Measurements from ENCODE around the gene JAM3. TPM values are rescaled to one million over a fixed set of nuclear protein-coding genes. Genes with fewer than 3 reads are reported as not detected.

Gene JAM3
- total and polyA plus RNA-seq, 2 of the 4 experiments (the other 2 are of a cell fraction): 38.0 to 71.5 TPM

DNA sequence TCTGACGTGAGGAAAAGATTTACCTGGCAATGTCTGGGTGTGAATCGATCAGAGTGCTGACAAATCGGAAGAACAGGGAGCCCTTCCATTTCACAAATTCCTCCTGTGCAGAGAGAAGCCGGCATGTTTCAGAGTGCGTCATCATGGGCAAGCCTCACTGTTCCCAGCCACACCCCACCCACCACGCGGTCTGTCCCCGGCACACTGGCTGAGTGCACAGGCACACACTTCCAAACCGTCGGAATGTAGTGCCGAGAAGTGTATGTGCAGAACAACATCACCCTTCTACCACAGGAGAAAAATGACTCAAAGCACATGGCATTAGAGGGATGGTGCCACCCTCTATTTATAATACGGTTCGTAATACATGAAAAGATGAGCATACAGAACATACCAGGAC, 107.4 kb downstream of the JAM3 start:
- Histone ChIP-seq H2BK120ac (ENCODE audit: low read depth, low read length) (no peak overlapping the region), H3K9me3 (ENCODE audit: control insufficient read depth, insufficient read depth, low read length) (no peaks in the 10 kb centered on the region), H4K5ac (ENCODE audit: low read depth, low read length) (no peak overlapping the region), H3K14ac (replicated peaks; ENCODE audit: low read depth, low read length) (no peak overlapping the region), H2AK5ac (ENCODE audit: low read depth, low read length) (no peak overlapping the region), H2AK9ac (replicated peaks; ENCODE audit: low read depth, low read length, poor library complexity) (no peak overlapping the region), H3K4ac (ENCODE audit: low read depth, low read length) (no peak overlapping the region), H3K56ac (ENCODE audit: extremely low read depth, insufficient read depth, low read length) (no peak overlapping the region), H2BK5ac (ENCODE audit: low read depth, low read length, poor library complexity, severe bottlenecking) (no peak overlapping the region), H4K8ac (ENCODE audit: low read depth in 2 of 2, low read length in 2 of 2) (no peak overlapping the region), H2BK20ac (ENCODE audit: low read depth, low read length) (no peak overlapping the region), H2BK15ac (ENCODE audit: low read depth, low read length) (no peak overlapping the region), H3K18ac (ENCODE audit: low read depth, low read length) (no peak overlapping the region), H3K79me1 (ENCODE audit: low read depth in 1 of 2, low read length in 2 of 2) (no peaks in the 10 kb centered on the region), H3K4me3 (ENCODE audit: insufficient read depth, low read depth, low read length) (no peak overlapping the region), H3K36me3 (ENCODE audit: control insufficient read depth, insufficient read depth, low read length) (peaks cover 19% of the 10 kb centered on the region), H3K23ac (ENCODE audit: low read depth, low read length) (no peak overlapping the region), H2AFZ (replicated peaks; ENCODE audit: low read length, poor library complexity) (no peak overlapping the region), H3K27ac (ENCODE audit: insufficient read depth, low read length) (no peak overlapping the region), H3K4me2 (ENCODE audit: low read depth, low read length) (no peak overlapping the region), H4K20me1 (ENCODE audit: insufficient read depth, low read length) (no peaks in the 10 kb centered on the region), H3K9me1 (ENCODE audit: insufficient read depth, low read length) (peaks cover 6% of the 10 kb centered on the region), H4K91ac (ENCODE audit: insufficient read depth, low read depth, low read length) (no peak overlapping the region), H3K9ac (ENCODE audit: low read depth, low read length) (no peak overlapping the region), H3K4me1 (ENCODE audit: control insufficient read depth, insufficient read depth, low read length) (no peaks in the 10 kb centered on the region), H3K27me3 (ENCODE audit: control insufficient read depth, insufficient read depth, low read length) (no peaks in the 10 kb centered on the region)
- intact Hi-C loops (cut with micrococcal nuclease): no loop called here
- TF ChIP-seq RCOR1 (IDR thresholded peaks at IDR 0.05; ENCODE audit: insufficient replicate concordance, low read length): no peak
- TF ChIP-seq BHLHE40 (IDR thresholded peaks at IDR 0.05; ENCODE audit: low read depth, low read length): no peak
- TF ChIP-seq, protein P1, sequence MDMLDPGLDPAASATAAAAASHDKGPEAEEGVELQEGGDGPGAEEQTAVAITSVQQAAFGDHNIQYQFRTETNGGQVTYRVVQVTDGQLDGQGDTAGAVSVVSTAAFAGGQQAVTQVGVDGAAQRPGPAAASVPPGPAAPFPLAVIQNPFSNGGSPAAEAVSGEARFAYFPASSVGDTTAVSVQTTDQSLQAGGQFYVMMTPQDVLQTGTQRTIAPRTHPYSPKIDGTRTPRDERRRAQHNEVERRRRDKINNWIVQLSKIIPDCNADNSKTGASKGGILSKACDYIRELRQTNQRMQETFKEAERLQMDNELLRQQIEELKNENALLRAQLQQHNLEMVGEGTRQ (IDR thresholded peaks at IDR 0.05; ENCODE audit: low read depth, low read length): no peak
- no peak for TF ChIP-seq CEBPB (IDR thresholded peaks at IDR 0.05; ENCODE audit: low read depth, low read length)
- TF ChIP-seq POLR2A (IDR thresholded peaks at IDR 0.05; ENCODE audit: low read depth, low read length): no peak
- no peak for TF ChIP-seq NFE2L2 (IDR thresholded peaks at IDR 0.05; ENCODE audit: low read depth, low read length)
- TF ChIP-seq MXI1 (IDR thresholded peaks at IDR 0.05; ENCODE audit: borderline replicate concordance, low read depth, low read length): no peak
- no peak for TF ChIP-seq MAFK (IDR thresholded peaks at IDR 0.05; ENCODE audit: low read depth, low read length)
- BruUV-seq (replicated peaks): no TSS peak
- ATAC-seq (ENCODE audit: low read depth): no peak
- dilution Hi-C loops (cut with HindIII; ENCODE audit: low sequenced_read_pairs, unreplicated experiment): no loop called here
- CTCF ChIA-PET: no interaction called here
- POLR2A ChIA-PET (ENCODE audit: unreplicated experiment): no interaction called here
- in situ Hi-C loops (cut with MboI; ENCODE audit: low sequenced_read_pairs): no loop called here
- WGBS, 2 experiments (ENCODE audit: extremely low coverage in 2 of 2, insufficient read length in 1 of 2): 96% methylated on average over 3 of the region's 13 CpGs; no CpG with 5 or more reads in 1 of the 2 experiments
- DNase-seq: no peak
